Measurements from ENCODE around the gene MICAL3. TPM values are rescaled to one million over a fixed set of nuclear protein-coding genes. Genes with fewer than 3 reads are reported as not detected.

MICAL3 gene
- total RNA-seq, 1 experiment from 2014 or later, result 23.5 TPM

DNA sequence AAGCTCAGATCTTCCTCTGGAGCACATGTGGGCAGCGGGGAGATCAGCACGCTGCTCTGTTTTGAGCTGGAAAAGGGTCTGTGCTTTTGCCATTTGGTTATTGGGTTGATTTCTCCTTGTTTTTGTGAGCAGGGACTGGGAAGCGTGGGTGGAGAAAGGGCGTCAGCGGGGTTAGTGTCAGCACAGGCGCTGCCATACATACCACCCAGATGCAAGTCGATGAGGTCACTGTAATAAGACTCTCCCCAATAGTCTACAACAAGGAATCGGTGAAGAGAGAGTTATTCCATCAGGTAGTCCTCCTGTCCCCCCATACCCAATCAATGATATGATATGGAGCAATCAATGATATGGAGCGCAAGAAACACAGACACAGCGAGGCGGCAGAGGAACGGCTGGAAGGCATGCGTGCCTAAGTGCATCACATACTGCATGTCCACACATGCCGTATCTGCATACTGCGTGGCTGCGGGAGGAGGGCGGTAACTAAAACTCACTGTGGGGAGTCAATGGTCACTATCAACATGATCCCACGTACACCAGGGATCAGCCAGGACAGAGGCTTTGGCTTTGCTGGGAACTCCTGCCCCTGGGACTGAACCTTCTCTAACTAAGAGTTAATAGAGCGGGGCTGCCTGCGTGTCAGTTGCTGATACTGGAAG, 220.6 kb downstream of the MICAL3 start:
- DNase-seq (ENCODE audit: low read depth in 1 of 2, low spot score in 2 of 2), result no peak
- Histone ChIP-seq H3K4me3 (no peak overlapping the region), H3K36me3 (peaks cover 35% of the 10 kb centered on the region), H3K4me1 (replicated peaks) (no peaks in the 10 kb centered on the region), H3K27me3 (replicated peaks) (no peaks in the 10 kb centered on the region), H3K27ac (no peak overlapping the region), H3K9me3 (replicated peaks) (no peaks in the 10 kb centered on the region)

DNA sequence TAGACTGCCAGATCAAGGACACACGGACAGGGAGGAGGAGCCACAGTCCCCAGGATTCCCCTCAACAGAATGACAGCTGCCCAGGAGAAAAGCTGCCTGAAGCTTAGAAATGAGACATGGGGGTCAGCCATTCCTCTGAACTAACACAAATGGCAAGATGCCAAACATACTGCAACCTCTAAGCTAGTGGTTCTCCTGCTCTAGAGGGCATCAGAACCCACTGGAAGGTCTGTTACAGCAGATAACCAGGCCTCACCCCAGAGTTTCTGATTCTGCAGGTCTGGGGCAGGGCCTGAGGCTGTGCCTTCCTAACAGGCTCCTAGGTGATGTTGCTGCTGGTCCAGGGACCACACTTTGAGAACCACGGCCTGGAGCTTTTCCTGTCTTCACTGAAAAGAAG, 221.5 kb downstream of the MICAL3 start:
- Histone ChIP-seq H3K4me1 (replicated peaks) (no peaks in the 10 kb centered on the region), H3K27me3 (replicated peaks) (no peaks in the 10 kb centered on the region), H3K9me3 (replicated peaks) (no peaks in the 10 kb centered on the region), H3K36me3 (peaks cover 26% of the 10 kb centered on the region), H3K27ac (no peak overlapping the region), H3K4me3 (no peak overlapping the region)
- no peak for DNase-seq (ENCODE audit: low read depth in 1 of 2, low spot score in 2 of 2)

DNA sequence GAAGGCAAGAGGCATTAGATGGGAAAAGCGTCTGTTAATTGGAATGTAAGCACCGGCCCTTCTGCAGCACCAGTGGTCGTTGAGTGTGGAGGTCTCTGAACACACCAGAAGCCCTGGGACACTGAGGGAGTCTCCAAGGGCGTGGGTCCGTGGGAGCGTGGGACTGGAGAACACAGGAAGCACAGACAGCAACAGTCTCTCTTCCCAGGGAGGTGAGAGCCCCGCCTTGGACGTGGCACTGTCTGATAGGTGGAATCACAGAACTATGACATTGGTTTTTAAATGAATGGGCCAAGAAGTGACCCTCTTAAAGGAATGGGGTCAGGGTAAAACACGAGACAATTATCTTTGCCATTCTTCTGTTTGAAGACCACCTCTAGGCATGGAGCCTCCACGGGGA, 221.9 kb downstream of the MICAL3 start:
- H3K27me3 ChIP-seq (replicated peaks), result no peaks in the 10 kb centered on the region
- H3K4me3 ChIP-seq, result no peak overlapping the region
- peaks cover 21% of the 10 kb centered on the region for H3K36me3 ChIP-seq
- H3K4me1 ChIP-seq (replicated peaks), result no peaks in the 10 kb centered on the region
- H3K27ac ChIP-seq, result no peak overlapping the region
- no peaks in the 10 kb centered on the region for H3K9me3 ChIP-seq (replicated peaks)
- DNase-seq (ENCODE audit: low read depth in 1 of 2, low spot score in 2 of 2), result no peak

DNA sequence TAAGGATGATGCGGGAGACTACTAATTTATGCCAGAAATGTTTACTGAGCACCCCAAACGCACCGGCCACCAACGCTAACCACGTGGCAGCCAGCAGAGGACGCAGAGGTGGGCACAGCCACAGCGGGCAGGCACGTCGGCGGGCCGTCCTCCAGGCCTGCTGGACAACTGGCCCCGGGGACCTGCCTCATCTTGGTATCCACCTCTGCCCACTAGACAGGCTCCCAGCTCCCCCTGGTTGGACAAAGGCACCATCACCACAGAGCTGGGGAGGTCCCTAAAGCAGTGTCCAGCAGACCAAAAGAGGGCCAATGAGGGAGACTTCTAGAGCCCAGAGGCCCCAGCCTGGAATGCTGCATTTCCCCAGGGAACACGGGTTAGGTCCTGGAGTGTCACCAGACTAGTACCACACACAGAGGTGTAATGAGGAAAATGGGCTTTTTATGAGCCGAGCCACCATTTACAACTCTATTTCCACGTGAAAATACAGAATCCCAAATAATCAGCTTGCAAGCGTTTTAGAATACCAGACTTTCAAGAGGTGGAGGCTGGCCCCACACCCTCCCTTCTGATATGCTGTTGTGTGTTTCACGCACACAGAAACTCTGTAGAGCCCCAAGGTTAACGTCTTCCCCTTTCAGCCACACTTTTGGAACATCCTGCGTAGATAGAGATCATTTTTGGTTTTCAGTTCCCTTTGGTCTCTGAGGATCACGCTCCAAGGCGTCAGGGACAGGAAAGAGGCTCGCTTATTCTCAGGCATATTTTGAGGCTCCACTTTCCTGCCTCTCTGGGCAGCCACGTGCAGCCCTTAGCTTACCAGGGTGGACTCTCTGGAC, 226.4 kb downstream of the MICAL3 start:
- H3K9me3 ChIP-seq (replicated peaks), result no peaks in the 10 kb centered on the region
- no peak overlapping the region for H3K4me3 ChIP-seq
- no peaks in the 10 kb centered on the region for H3K27me3 ChIP-seq (replicated peaks)
- DNase-seq (ENCODE audit: low read depth in 1 of 2, low spot score in 2 of 2), result no peak
- H3K4me1 ChIP-seq (replicated peaks), result no peaks in the 10 kb centered on the region
- peaks cover 8% of the 10 kb centered on the region for H3K36me3 ChIP-seq
- no peak overlapping the region for H3K27ac ChIP-seq

DNA sequence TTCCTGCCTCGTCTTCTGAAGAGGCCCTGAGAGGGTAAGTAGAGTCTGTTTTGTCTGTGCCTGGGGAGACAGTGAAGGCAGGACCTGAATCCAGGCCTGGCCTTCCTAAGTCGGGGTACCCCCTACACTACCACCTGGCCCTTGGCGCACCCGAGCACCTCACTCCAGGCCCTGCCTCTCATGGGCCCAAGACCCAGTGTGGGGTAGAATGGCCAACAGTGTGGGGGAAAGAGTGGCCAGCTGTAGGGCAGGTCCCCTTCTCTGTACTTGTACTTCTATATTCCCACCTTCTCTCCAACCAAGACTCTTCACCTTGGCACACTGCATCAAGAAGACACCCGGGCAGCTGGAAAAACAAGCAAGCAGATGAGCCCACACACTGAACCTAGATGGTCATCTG, 227.7 kb downstream of the MICAL3 start:
- no peaks in the 10 kb centered on the region for H3K4me1 ChIP-seq (replicated peaks)
- no peak overlapping the region for H3K27ac ChIP-seq
- no peak for DNase-seq (ENCODE audit: low read depth in 1 of 2, low spot score in 2 of 2)
- peaks cover 12% of the 10 kb centered on the region for H3K36me3 ChIP-seq
- no peaks in the 10 kb centered on the region for H3K27me3 ChIP-seq (replicated peaks)
- H3K4me3 ChIP-seq, result no peak overlapping the region
- H3K9me3 ChIP-seq (replicated peaks), result no peaks in the 10 kb centered on the region

DNA sequence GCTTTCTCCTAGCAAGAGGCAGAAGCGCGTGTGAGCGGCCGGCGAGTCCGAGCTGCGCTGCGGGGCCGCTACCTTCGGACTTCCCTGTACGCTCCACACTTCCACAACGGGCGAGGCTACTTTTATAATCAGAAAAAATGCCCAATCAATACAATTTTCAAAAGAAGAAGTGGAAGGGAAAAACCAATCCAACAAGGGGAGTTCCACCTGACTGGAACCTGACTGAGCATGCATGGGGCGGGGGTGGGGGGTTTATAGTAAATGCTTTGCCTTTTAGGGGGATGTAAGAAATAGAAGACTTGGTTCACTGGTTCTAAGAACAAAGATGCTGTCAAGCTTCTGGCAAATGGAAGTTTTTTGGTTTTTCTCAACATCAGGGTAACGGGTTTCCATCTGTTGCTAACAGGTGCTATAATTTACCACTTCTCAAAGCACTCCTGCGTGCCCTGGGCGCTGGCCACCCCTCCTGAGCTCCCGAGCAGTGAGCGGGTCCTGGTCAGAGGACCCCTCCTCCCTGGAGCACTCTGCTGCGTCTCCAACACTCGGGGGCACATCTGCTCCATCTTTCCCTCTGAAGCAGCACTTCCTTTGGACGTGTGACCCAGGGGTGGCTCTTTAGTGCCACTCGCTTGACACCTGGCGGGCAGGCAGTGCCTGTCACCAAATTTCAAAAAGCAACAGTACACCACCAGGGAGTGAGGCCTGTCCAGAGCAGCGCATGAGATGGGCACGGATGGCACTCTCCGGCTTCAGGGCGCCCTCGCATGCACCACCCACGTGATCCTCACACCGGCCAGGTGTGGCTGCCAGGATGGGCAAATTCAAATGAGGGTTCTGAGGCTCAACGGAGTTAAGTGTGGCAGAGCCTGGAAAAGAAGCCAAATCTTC, 228.5 kb downstream of the MICAL3 start:
- peaks cover 14% of the 10 kb centered on the region for H3K36me3 ChIP-seq
- H3K27ac ChIP-seq, result no peak overlapping the region
- DNase-seq (ENCODE audit: low read depth in 1 of 2, low spot score in 2 of 2), result no peak
- no peak overlapping the region for H3K4me3 ChIP-seq
- no peaks in the 10 kb centered on the region for H3K27me3 ChIP-seq (replicated peaks)
- H3K9me3 ChIP-seq (replicated peaks), result no peaks in the 10 kb centered on the region
- no peaks in the 10 kb centered on the region for H3K4me1 ChIP-seq (replicated peaks)

DNA sequence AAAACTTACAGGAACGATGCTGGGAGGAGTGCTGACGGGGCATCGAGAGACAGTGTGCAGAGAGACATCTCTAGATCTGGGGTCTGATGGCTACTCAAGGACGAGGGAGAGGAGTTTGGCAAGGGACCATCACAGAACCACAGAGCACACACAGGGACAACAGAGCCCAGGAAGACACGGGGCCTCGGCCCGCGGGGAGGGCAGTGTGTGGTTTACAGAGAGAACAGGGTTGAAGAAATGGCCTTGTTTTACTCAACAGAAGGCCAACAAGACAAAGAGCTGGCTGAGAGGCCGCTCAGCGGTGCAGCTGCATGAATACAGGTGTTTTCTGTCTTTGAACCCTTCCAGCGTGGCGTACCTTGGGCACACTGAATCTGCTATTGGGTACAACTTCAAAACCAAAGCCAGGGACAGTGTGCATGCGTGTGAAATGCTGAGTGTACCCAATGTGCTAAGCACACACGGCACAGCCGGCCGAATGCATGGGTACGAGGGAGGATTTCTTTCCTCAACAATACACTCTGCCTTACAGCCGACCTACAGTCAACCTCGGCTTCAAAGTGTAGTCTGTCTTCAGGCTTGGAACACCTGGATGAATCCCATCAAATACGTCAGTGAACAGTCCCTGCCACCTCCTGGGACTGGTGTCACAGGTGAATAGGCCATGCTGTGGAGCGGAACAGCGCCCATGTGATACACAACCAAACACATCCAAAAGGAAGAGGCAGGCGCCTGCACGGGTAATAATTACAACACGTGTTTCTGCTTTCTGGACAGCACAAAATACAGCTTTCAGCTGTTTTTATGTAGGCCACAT, 229.4 kb downstream of the MICAL3 start:
- no peak for DNase-seq (ENCODE audit: low read depth in 1 of 2, low spot score in 2 of 2)
- Histone ChIP-seq H3K27me3 (replicated peaks) (no peaks in the 10 kb centered on the region), H3K9me3 (replicated peaks) (no peaks in the 10 kb centered on the region), H3K36me3 (peaks cover 18% of the 10 kb centered on the region), H3K27ac (no peak overlapping the region), H3K4me3 (no peak overlapping the region), H3K4me1 (replicated peaks) (no peaks in the 10 kb centered on the region)

DNA sequence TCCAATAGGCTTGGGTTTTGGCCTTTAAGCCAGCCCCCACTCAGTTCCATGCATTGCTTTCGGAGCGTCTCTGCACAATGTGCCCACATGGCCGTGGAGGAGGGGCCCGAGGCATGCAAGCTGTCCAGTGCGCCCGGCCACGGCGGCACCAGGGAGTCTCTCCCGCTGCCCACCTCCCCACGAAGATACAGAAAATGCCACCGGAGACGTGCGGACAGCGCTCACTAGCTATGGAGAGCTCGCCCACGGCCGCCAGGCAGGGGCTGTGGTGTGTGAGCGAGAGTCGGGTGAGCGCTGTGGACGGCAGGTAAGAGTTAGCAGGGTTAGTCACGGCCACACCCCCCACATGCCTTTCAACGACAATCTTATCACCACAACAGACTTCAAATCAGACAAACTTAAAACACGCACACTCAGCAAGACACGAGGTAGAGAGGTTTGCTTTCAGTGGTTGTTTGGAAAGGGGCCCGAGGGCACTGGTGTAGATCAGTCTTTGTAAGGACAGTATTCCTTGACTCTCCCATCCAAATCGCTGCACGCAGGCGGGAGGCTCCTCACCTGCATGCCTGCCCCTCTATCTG, 231.4 kb downstream of the MICAL3 start:
- H3K36me3 ChIP-seq, result peaks cover 32% of the 10 kb centered on the region
- no peak overlapping the region for H3K27ac ChIP-seq
- DNase-seq (ENCODE audit: low read depth in 1 of 2, low spot score in 2 of 2), result no peak
- no peak overlapping the region for H3K4me3 ChIP-seq
- H3K27me3 ChIP-seq (replicated peaks), result no peaks in the 10 kb centered on the region
- H3K9me3 ChIP-seq (replicated peaks), result no peaks in the 10 kb centered on the region
- no peaks in the 10 kb centered on the region for H3K4me1 ChIP-seq (replicated peaks)

DNA sequence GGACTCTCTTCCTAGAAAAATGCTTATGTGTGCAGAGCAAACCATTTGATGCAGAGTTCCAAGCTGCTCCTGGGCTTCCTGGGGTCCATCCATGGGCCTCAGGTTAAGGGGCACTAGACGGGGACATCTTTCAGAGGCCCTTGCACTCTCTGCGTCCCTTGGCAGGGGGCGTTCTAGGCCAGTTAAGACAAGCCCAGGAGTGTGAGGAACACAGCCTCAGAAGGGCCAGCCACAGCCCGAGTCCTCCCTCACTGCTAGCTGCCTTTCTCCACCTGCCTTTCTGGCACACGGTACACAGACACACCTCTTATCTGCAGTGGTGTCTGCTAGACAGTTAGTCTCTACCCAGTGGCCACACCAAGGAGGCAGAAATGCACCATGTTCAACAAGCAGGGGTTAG, 232.1 kb downstream of the MICAL3 start:
- no peaks in the 10 kb centered on the region for H3K27me3 ChIP-seq (replicated peaks)
- H3K9me3 ChIP-seq (replicated peaks), result no peaks in the 10 kb centered on the region
- H3K4me3 ChIP-seq, result no peak overlapping the region
- no peaks in the 10 kb centered on the region for H3K4me1 ChIP-seq (replicated peaks)
- peaks cover 32% of the 10 kb centered on the region for H3K36me3 ChIP-seq
- H3K27ac ChIP-seq, result no peak overlapping the region
- DNase-seq (ENCODE audit: low read depth in 1 of 2, low spot score in 2 of 2), result no peak

DNA sequence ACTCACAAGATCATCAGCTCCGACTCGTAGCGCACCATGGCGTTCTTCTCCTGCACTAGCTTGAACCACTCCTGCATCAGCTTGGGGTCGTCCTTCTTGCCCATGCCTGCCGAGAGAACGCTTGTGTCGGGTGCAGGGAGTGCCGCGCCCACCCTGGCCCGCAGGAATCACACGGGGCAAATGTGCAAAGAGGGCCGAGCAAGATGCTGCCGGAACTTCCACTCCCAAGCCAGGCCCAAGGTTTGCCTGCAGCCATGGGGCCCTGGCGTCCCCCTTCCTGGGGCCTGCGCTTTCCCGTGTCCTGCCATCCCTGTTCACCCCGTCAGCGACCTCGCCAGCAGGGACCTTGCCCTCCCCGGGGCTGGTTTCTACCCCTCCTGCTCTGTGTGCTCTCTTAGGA, 233.2 kb downstream of the MICAL3 start:
- no peaks in the 10 kb centered on the region for H3K4me1 ChIP-seq (replicated peaks)
- no peak overlapping the region for H3K27ac ChIP-seq
- no peak for DNase-seq (ENCODE audit: low read depth in 1 of 2, low spot score in 2 of 2)
- no peaks in the 10 kb centered on the region for H3K27me3 ChIP-seq (replicated peaks)
- no peaks in the 10 kb centered on the region for H3K9me3 ChIP-seq (replicated peaks)
- H3K4me3 ChIP-seq, result no peak overlapping the region
- H3K36me3 ChIP-seq, result peaks cover 29% of the 10 kb centered on the region

DNA sequence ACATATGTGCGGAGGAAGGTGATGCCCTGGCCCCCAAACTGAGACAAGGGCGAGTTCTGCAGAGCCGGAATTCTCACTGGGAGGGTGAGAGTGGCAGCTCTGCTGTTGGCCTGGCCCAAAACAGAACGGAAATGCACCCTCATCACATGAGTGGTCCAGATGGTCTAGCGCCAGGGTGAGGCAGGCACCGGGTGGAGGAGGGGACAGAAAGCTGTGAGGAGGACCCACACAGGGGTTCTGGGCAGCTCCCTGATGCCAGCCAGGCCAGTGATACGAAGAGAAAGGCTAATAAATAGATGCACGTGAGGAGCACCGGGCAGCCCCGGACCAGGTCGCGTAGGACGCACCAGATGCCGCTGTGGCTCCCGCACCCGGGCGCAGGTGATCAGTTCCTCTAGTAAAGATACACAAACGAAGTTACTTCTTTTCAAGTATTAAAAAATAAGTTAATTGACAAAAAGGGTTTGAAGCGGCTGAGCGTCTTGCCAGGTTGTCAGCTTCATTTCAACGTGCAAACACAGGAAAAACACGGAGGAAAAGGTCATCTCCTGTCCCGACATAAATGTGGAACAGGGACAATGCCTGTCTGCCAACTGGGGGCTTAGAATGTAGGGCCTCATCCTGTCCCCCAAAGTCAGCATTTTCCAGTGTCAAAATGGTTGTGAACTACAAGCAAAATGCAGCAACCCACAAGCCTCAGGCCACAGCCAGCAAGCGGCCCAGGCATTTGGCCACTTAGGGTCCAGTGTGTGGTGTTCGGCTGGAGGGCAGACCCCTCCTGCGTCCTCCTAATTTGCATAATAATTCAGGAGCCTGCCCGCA, 234.8 kb downstream of the MICAL3 start:
- H3K4me3 ChIP-seq, result no peak overlapping the region
- H3K4me1 ChIP-seq (replicated peaks), result no peaks in the 10 kb centered on the region
- no peaks in the 10 kb centered on the region for H3K27me3 ChIP-seq (replicated peaks)
- no peak overlapping the region for H3K27ac ChIP-seq
- no peaks in the 10 kb centered on the region for H3K9me3 ChIP-seq (replicated peaks)
- DNase-seq (ENCODE audit: low read depth in 1 of 2, low spot score in 2 of 2), result no peak
- H3K36me3 ChIP-seq, result peaks cover 28% of the 10 kb centered on the region

DNA sequence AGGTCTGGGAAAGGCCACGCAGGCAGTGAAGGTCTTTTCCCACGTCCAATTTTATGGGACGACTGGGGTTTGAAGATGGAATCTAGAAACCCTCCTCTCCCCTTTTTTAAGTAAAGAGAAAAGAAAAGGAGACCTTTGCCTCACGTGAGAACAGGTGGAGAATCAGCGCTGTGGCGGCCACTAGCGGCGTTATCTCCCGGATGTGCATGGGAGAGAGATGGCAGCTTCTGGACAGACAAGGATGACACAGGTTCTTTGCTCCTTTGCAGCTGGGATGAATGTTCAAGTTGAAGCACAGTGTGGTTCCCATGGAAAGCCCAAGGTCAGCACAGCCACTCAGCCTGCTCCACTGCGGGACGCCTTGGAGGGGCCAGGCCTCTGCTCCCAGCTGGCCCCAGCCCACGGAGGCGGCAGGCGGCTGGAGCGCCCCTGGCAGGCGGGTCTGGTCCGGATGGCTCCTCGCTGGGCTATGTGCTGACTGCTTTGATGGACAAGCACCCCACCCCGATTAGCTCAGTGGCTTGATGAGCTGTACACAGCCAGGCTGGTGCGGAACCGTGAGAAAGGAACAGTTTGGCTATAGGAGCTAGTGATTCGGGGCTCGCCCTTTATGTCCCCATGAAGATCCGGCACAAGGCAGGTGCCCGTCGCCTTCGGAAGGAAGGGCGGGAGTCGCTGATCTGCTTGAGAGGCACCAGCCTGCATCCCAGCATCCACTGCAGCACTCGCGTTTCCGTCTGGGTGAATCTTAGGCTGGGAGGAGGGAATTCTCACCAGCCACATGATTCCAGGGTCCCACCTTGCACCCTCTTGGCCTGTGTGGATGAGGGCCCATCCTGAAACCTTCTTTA, 235.6 kb downstream of the MICAL3 start:
- Histone ChIP-seq H3K4me3 (no peak overlapping the region), H3K4me1 (replicated peaks) (no peaks in the 10 kb centered on the region), H3K27me3 (replicated peaks) (no peaks in the 10 kb centered on the region), H3K9me3 (replicated peaks) (no peaks in the 10 kb centered on the region), H3K36me3 (peaks cover 23% of the 10 kb centered on the region), H3K27ac (no peak overlapping the region)
- no peak for DNase-seq (ENCODE audit: low read depth in 1 of 2, low spot score in 2 of 2)

Data from SJSA1 (cell line).